ENCODE results near the gene POGLUT2. TPM values are rescaled to one million over a fixed set of nuclear protein-coding genes. Genes with fewer than 3 reads are reported as not detected.

POGLUT2 gene
- total RNA-seq, 1 donor from 2014 or later, result 13.7 TPM

DNA sequence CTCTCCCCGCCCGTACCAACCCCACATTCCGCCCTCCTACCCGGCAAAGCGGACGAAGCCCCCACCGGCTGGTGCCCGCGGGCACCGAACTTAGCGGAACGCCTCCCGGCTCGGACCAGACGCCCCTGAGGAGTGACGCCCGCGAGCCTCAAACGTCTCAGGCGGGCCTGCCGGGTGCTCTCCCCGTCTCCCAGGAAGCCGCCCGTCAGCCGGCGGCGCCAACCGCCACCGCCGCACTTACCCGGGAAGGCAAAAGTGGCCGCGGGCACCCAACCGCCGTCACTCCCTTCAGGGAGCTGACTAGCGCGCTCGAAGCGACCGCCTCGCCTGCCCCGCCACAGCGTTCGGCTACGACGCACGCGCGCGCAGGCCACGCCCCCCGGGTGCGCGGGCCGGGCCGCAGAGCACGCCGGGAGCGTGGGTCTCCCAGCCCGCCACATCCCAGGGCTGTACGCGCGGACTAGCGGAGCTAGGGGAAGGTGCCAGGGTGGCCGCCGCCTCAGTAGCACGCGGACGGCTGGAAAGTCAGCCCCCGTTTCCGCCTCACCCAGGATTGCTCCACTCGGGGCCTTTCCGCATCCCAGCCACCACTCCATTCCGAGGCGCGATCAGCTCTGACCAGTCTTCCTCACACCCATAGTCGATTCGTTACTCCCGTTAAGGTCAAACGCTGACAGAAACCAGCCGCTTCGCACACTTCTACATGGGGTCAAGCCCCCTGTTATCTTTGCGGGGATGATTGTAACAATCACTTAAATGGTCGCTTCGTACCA, 25.1 kb downstream of the POGLUT2 start, which contains the start of gene TEX30:
Gene TEX30 (minus strand): TSS at position 346 of the 773 bp plus-strand sequence. CDS start 3,760 bp downstream, outside the sequence.
- H3K4me3 Mint-ChIP-seq (ENCODE audit: low read depth), result peak within 1 kb of the TSS; percentile 95
- H3K36me3 Mint-ChIP-seq (ENCODE audit: low read depth), result peaks cover 41% of the 10 kb centered on the region
- intact Hi-C loops (cut with micrococcal nuclease), result loop anchor here (1.0 to 10.0 kb wide), 6 partner anchors 27 to 1149 kb away; partner anchors contain the start of gene TPP2
- H3K27me3 Mint-ChIP-seq (ENCODE audit: low read depth), result no peaks in the 10 kb centered on the region
- peaks cover 53% of the 10 kb centered on the region for H3K4me1 Mint-ChIP-seq (ENCODE audit: low read depth)
- H3K9me3 Mint-ChIP-seq, result peaks cover 7% of the 10 kb centered on the region
- peak within 1 kb of the TSS; percentile 93 for H3K27ac Mint-ChIP-seq
- peak; percentile 86 for DNase-seq (ENCODE audit: low spot score)

DNA sequence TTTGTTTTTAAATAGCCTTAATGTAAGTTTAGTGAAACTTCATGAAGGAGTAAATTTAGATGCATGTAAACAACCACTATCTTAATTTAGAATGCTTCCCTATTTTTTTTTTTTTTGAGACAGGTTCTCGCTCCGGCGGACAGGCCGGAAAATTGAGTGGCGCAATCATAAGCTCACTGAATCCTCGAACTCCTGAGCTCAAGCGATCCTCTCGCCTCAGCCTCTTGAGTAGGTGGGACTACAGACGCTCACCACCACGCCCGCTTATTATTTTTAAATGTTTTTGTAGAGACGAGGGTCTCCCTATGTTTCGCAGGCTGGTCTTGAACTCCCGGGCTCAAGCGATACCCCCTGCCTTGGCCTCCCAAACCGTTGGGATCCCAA, 26.7 kb downstream of the POGLUT2 start:
- intact Hi-C loops (cut with micrococcal nuclease), result loop anchor here (5.0 to 10.0 kb wide), 3 partner anchors 40 to 1147 kb away; no protein-coding TSS in a partner anchor
- H3K27me3 Mint-ChIP-seq (ENCODE audit: low read depth), result no peaks in the 10 kb centered on the region
- no peak for DNase-seq (ENCODE audit: low spot score)
- H3K4me1 Mint-ChIP-seq (ENCODE audit: low read depth), result peaks cover 47% of the 10 kb centered on the region
- no peaks in the 10 kb centered on the region for H3K9me3 Mint-ChIP-seq
- H3K4me3 Mint-ChIP-seq (ENCODE audit: low read depth), result peak overlapping the region; percentile 95
- H3K36me3 Mint-ChIP-seq (ENCODE audit: low read depth), result peaks cover 46% of the 10 kb centered on the region
- H3K27ac Mint-ChIP-seq, result no peak overlapping the region

DNA sequence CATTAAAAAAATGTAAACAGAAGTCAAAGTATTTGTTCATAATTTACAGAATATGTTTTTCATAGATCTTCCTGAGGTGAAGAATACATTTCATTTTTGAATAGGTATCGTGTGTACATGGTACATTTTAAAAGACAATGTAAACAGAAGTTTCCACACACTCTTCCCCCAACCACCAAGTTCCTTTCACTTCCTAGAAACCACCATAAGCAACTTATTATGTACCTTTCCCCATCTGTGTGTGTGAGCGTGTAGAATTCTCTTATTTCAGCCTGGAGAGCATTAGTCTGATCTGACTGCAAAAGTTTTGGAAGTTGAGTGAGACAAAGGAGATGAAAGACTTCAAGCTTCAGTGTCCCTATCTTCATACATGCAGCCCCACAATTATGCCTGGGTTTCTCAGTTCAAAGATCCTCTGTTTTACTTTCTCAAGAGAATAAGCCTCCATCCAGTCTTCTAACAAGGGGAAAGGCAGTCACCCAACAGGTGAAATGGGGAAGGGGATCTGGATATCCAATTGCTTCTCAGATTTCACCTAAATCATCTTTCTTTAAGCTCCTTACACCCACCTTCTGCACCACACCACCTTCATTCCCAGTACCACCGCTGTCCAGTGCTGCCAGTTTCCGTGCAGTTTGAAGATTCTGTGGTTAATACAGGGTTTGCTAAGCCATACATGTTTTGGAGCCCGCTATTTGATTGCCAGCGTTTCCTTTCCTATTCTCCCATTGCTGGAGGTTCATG, 27.3 kb downstream of the POGLUT2 start:
- no peak for DNase-seq (ENCODE audit: low spot score)
- Mint-ChIP-seq H3K4me3 (ENCODE audit: low read depth) (peak overlapping the region; percentile 95), H3K36me3 (ENCODE audit: low read depth) (peaks cover 51% of the 10 kb centered on the region), H3K9me3 (no peaks in the 10 kb centered on the region), H3K27me3 (ENCODE audit: low read depth) (no peaks in the 10 kb centered on the region), H3K27ac (peak overlapping the region; percentile 6), H3K4me1 (ENCODE audit: low read depth) (peaks cover 44% of the 10 kb centered on the region)
- intact Hi-C loops (cut with micrococcal nuclease), result loop anchor here (5.0 to 10.0 kb wide), 3 partner anchors 41 to 1147 kb away; no protein-coding TSS in a partner anchor

DNA sequence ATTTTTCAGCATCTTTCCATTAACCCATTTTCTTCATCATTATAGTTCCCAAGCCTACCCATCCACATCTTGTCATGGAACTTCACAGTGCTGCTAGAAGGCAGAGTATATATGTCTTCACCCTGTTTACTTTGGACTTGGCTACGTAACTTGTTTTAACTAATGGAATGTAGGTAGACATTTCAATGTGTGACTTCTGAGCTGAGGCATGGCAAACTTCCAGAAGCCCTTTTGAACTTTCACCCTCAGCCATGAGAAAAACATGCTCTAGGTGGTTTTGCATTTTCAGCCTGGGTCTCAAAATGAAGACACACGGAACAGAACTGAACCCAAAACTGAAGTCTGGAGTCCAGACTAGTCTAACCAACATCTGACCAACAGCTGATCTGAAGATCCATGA, 28.3 kb downstream of the POGLUT2 start:
- peaks cover 40% of the 10 kb centered on the region for H3K4me1 Mint-ChIP-seq (ENCODE audit: low read depth)
- H3K36me3 Mint-ChIP-seq (ENCODE audit: low read depth), result peaks cover 62% of the 10 kb centered on the region
- H3K27ac Mint-ChIP-seq, result no peak overlapping the region
- no peaks in the 10 kb centered on the region for H3K9me3 Mint-ChIP-seq
- H3K27me3 Mint-ChIP-seq (ENCODE audit: low read depth), result no peaks in the 10 kb centered on the region
- peak overlapping the region; percentile 18 for H3K4me3 Mint-ChIP-seq (ENCODE audit: low read depth)
- intact Hi-C loops (cut with micrococcal nuclease), result loop anchor here (5.0 to 10.0 kb wide), 3 partner anchors 42 to 1146 kb away; no protein-coding TSS in a partner anchor
- DNase-seq (ENCODE audit: low spot score), result no peak

DNA sequence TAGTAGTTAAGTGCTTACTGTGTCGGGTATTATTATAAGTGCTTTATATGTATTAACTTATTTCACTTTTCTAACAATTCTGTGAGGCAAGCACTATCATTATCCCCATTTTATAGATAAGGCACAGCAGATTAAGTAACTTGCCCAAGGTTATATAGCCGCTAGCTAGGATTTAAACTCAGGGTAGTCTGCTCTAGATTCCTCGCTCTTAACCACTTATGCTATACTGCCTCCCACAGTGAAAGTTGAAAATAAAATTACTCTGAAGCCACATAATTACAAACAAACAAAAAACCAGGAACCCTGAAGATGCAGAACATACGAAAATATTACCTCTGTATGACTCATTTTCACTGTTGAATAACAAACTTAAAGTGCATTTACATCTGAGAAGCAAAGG, 29.1 kb downstream of the POGLUT2 start:
- H3K9me3 Mint-ChIP-seq, result no peaks in the 10 kb centered on the region
- peaks cover 36% of the 10 kb centered on the region for H3K4me1 Mint-ChIP-seq (ENCODE audit: low read depth)
- H3K27ac Mint-ChIP-seq, result peak overlapping the region; percentile 6
- H3K4me3 Mint-ChIP-seq (ENCODE audit: low read depth), result peak overlapping the region; percentile 9
- no peak for DNase-seq (ENCODE audit: low spot score)
- intact Hi-C loops (cut with micrococcal nuclease), result loop anchor here (5.0 to 10.0 kb wide), 3 partner anchors 42 to 1145 kb away; no protein-coding TSS in a partner anchor
- H3K36me3 Mint-ChIP-seq (ENCODE audit: low read depth), result peaks cover 67% of the 10 kb centered on the region
- no peaks in the 10 kb centered on the region for H3K27me3 Mint-ChIP-seq (ENCODE audit: low read depth)

GRCh38 chr13:102768909-102769308, 29.9 kb downstream of the POGLUT2 start:
- DNase-seq (ENCODE audit: low spot score), result no peak
- no peaks in the 10 kb centered on the region for H3K27me3 Mint-ChIP-seq (ENCODE audit: low read depth)
- H3K4me1 Mint-ChIP-seq (ENCODE audit: low read depth), result peaks cover 34% of the 10 kb centered on the region
- intact Hi-C loops (cut with micrococcal nuclease), result no loop called here
- H3K27ac Mint-ChIP-seq, result no peak overlapping the region
- H3K9me3 Mint-ChIP-seq, result no peaks in the 10 kb centered on the region
- no peak overlapping the region for H3K4me3 Mint-ChIP-seq (ENCODE audit: low read depth)
- peaks cover 73% of the 10 kb centered on the region for H3K36me3 Mint-ChIP-seq (ENCODE audit: low read depth)

- Mint-ChIP-seq H3K9me3 (no peaks in the 10 kb centered on the region), H3K27me3 (ENCODE audit: low read depth) (no peaks in the 10 kb centered on the region), H3K36me3 (ENCODE audit: low read depth) (peaks cover 41% of the 10 kb centered on the region), H3K27ac (no peak overlapping the region), H3K4me3 (ENCODE audit: low read depth) (no peak overlapping the region), H3K4me1 (ENCODE audit: low read depth) (peaks cover 4% of the 10 kb centered on the region)
- no peak for DNase-seq (ENCODE audit: low spot score)
- intact Hi-C loops (cut with micrococcal nuclease), result no loop called here
Observed at GRCh38 chr13:102763741-102764140, 35.0 kb downstream of the POGLUT2 start.

- Mint-ChIP-seq H3K4me1 (ENCODE audit: low read depth) (peaks cover 4% of the 10 kb centered on the region), H3K27ac (no peak overlapping the region), H3K27me3 (ENCODE audit: low read depth) (no peaks in the 10 kb centered on the region), H3K36me3 (ENCODE audit: low read depth) (peaks cover 18% of the 10 kb centered on the region), H3K9me3 (no peaks in the 10 kb centered on the region), H3K4me3 (ENCODE audit: low read depth) (no peak overlapping the region)
- no peak for DNase-seq (ENCODE audit: low spot score)
- intact Hi-C loops (cut with micrococcal nuclease), result no loop called here
Observed at GRCh38 chr13:102761071-102761470, 37.7 kb downstream of the POGLUT2 start.

- intact Hi-C loops (cut with micrococcal nuclease), result no loop called here
- Mint-ChIP-seq H3K9me3 (no peaks in the 10 kb centered on the region), H3K4me3 (ENCODE audit: low read depth) (no peak overlapping the region), H3K4me1 (ENCODE audit: low read depth) (no peaks in the 10 kb centered on the region), H3K36me3 (ENCODE audit: low read depth) (no peaks in the 10 kb centered on the region), H3K27ac (no peak overlapping the region), H3K27me3 (ENCODE audit: low read depth) (no peaks in the 10 kb centered on the region)
- DNase-seq (ENCODE audit: low spot score), result no peak
Observed at GRCh38 chr13:102758842-102759241, 39.9 kb downstream of the POGLUT2 start.

DNA sequence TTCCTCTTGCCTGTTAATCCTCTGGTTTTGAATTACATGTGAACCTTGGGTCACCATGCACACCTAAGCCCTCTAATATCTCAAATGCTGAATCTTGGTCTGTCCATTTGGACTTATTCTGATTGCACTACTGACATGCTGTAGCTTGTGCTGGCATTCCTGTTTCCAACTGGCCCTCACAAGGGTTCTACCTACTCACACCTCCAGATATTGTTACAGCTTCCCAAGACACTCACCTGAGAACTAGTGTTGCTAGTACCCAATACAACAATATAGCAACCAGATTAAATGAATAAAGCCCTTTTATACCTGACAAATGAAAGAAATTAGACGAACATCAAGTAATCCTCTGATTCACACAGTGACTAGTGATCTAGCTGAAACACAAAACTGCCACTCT, 41.8 kb downstream of the POGLUT2 start:
- Mint-ChIP-seq H3K4me3 (ENCODE audit: low read depth) (no peak overlapping the region), H3K9me3 (no peaks in the 10 kb centered on the region), H3K4me1 (ENCODE audit: low read depth) (no peaks in the 10 kb centered on the region), H3K27ac (no peak overlapping the region), H3K36me3 (ENCODE audit: low read depth) (no peaks in the 10 kb centered on the region), H3K27me3 (ENCODE audit: low read depth) (no peaks in the 10 kb centered on the region)
- DNase-seq (ENCODE audit: low spot score), result no peak
- intact Hi-C loops (cut with micrococcal nuclease), result no loop called here

- Mint-ChIP-seq H3K36me3 (ENCODE audit: low read depth) (peaks cover 7% of the 10 kb centered on the region), H3K27ac (no peak overlapping the region), H3K9me3 (peaks cover 21% of the 10 kb centered on the region), H3K4me3 (ENCODE audit: low read depth) (no peak overlapping the region), H3K4me1 (ENCODE audit: low read depth) (no peaks in the 10 kb centered on the region), H3K27me3 (ENCODE audit: low read depth) (peaks cover 12% of the 10 kb centered on the region)
- intact Hi-C loops (cut with micrococcal nuclease), result no loop called here
- no peak for DNase-seq (ENCODE audit: low spot score)
Observed at GRCh38 chr13:102751886-102752285, 46.9 kb downstream of the POGLUT2 start.

GRCh38 chr13:102742506-102742905, 56.3 kb downstream of the POGLUT2 start:
- Mint-ChIP-seq H3K27me3 (ENCODE audit: low read depth) (peaks cover 50% of the 10 kb centered on the region), H3K27ac (no peak overlapping the region), H3K4me3 (ENCODE audit: low read depth) (no peak overlapping the region), H3K36me3 (ENCODE audit: low read depth) (peaks cover 2% of the 10 kb centered on the region), H3K4me1 (ENCODE audit: low read depth) (no peaks in the 10 kb centered on the region), H3K9me3 (peaks cover 43% of the 10 kb centered on the region)
- intact Hi-C loops (cut with micrococcal nuclease), result no loop called here
- no peak for DNase-seq (ENCODE audit: low spot score)

DNA sequence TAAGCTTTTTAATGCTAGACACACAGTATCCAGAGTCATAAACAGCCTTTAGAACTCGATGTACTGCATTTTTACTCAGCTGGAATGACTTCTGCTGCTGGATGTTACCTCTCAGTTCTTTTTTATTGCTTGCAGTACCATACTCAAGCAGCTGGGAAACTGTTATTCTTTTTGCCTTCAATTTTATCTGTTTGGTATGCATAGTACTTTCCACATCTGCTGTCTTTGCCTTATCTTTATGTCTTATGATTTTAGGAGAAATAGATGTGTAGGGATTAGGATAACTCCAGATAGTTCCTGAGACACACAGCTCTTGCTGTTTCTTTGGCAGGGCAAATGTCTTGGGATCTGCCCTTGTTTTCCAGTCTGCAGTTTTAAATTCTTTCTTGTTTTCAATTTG, 56.7 kb downstream of the POGLUT2 start:
- H3K36me3 Mint-ChIP-seq (ENCODE audit: low read depth), result peaks cover 2% of the 10 kb centered on the region
- peaks cover 48% of the 10 kb centered on the region for H3K27me3 Mint-ChIP-seq (ENCODE audit: low read depth)
- peaks cover 39% of the 10 kb centered on the region for H3K9me3 Mint-ChIP-seq
- intact Hi-C loops (cut with micrococcal nuclease), result no loop called here
- H3K4me1 Mint-ChIP-seq (ENCODE audit: low read depth), result no peaks in the 10 kb centered on the region
- no peak for DNase-seq (ENCODE audit: low spot score)
- H3K4me3 Mint-ChIP-seq (ENCODE audit: low read depth), result no peak overlapping the region
- H3K27ac Mint-ChIP-seq, result no peak overlapping the region
